ENCODE measurements around the gene DCPS. TPM values are rescaled to one million over a fixed set of nuclear protein-coding genes. Genes with fewer than 3 reads are reported as not detected.

DCPS gene
- total RNA-seq, 1 experiment from 2014 or later: 23.8 TPM

- Histone ChIP-seq H3K4me2 (0 out of 2 replicates have a peak overlapping the region, but pooled peaks have one; percentile 26), H3K4me1 (replicated peaks; ENCODE audit: insufficient read depth) (peaks cover 64% of the 10 kb centered on the region)
These were observed 55.7 kb downstream of the DCPS start for GRCh38 chr11:126359431-126360048.

GRCh38 chr11:126360049-126360446, 56.2 kb downstream of the DCPS start:
- H3K79me2 ChIP-seq (ENCODE audit: low read depth): peaks cover 83% of the 10 kb centered on the region
- peaks cover 14% of the 10 kb centered on the region; the same call in 1 of the 2 replicates for H3F3A ChIP-seq (ENCODE audit: insufficient read depth, low read depth)
- no peak overlapping the region for H3K4me3 ChIP-seq
- H3K36me3 ChIP-seq (ENCODE audit: low read depth): no peaks in the 10 kb centered on the region
- peak overlapping the region; percentile 26; the same call in 1 of the 2 replicates for H3K4me2 ChIP-seq
- H3K4me1 ChIP-seq (replicated peaks; ENCODE audit: insufficient read depth): peaks cover 64% of the 10 kb centered on the region
- ChIA-PET CTCF (interaction anchor here (0.7 kb wide), 1 partner anchor 15 kb away, joined by 4 read pairs; no protein-coding TSS in a partner anchor), POLR2A (ENCODE audit: unreplicated experiment) (no interaction called here)
- no TSS peak for BruUV-seq (replicated peaks)
- peak overlapping the region; percentile 61 for H3K27ac ChIP-seq
- TF ChIP-seq CTCF (conservative IDR thresholded peaks at IDR 0.05) (no peak), EZH2 (IDR thresholded peaks at IDR 0.05; ENCODE audit: low read depth) (no peak)
- DNase-seq: peak in 1 of 2 experiments; percentile 32
- H3K9me2 ChIP-seq (ENCODE audit: insufficient read depth): no peaks in the 10 kb centered on the region
- no peaks in the 10 kb centered on the region for H4K20me1 ChIP-seq (ENCODE audit: insufficient read depth)
- no peak overlapping the region for H2AFZ ChIP-seq
- H3K9me3 ChIP-seq (ENCODE audit: insufficient read depth, low read depth): no peaks in the 10 kb centered on the region
- H3K27me3 ChIP-seq (ENCODE audit: insufficient read depth, low read depth): no peaks in the 10 kb centered on the region
- intact Hi-C loops (cut with micrococcal nuclease; ENCODE audit: unreplicated experiment): no loop called here

More at GRCh38 chr11:126359431-126360048, 55.7 kb downstream of the DCPS start:
- intact Hi-C loops (cut with micrococcal nuclease; ENCODE audit: unreplicated experiment): no loop called here
- no peak for DNase-seq
- H3K9me2 ChIP-seq (ENCODE audit: insufficient read depth): no peaks in the 10 kb centered on the region
- no peak for TF ChIP-seq CTCF (conservative IDR thresholded peaks at IDR 0.05)
- no peak for TF ChIP-seq EZH2 (IDR thresholded peaks at IDR 0.05; ENCODE audit: low read depth)
- no peak overlapping the region for H3K4me3 ChIP-seq
- peaks cover 88% of the 10 kb centered on the region for H3K79me2 ChIP-seq (ENCODE audit: low read depth)
- ChIA-PET CTCF (no interaction called here), POLR2A (ENCODE audit: unreplicated experiment) (no interaction called here)
- no peaks in the 10 kb centered on the region for H3K27me3 ChIP-seq (ENCODE audit: insufficient read depth, low read depth)
- BruUV-seq (replicated peaks): no TSS peak
- no peaks in the 10 kb centered on the region for H4K20me1 ChIP-seq (ENCODE audit: insufficient read depth)
- H2AFZ ChIP-seq: no peak overlapping the region
- H3K36me3 ChIP-seq (ENCODE audit: low read depth): no peaks in the 10 kb centered on the region
- H3K9me3 ChIP-seq (ENCODE audit: insufficient read depth, low read depth): no peaks in the 10 kb centered on the region
- peaks cover 14% of the 10 kb centered on the region; the same call in 1 of the 2 replicates for H3F3A ChIP-seq (ENCODE audit: insufficient read depth, low read depth)
- no peak overlapping the region for H3K27ac ChIP-seq

- BruUV-seq (replicated peaks): no TSS peak
- H3K79me2 ChIP-seq (ENCODE audit: low read depth): peaks cover 80% of the 10 kb centered on the region
- POLR2A ChIA-PET (ENCODE audit: unreplicated experiment): interaction anchor here (0.7 kb wide), 1 partner anchor 15 kb away, joined by 12 read pairs; no protein-coding TSS in a partner anchor
These were observed 57.5 kb downstream of the DCPS start for GRCh38 chr11:126361400-126361799.

More at GRCh38 chr11:126361400-126361799, 57.5 kb downstream of the DCPS start:
- intact Hi-C loops (cut with micrococcal nuclease; ENCODE audit: unreplicated experiment): no loop called here
- Histone ChIP-seq H3K4me2 (no peak overlapping the region), H3K4me1 (replicated peaks; ENCODE audit: insufficient read depth) (peaks cover 77% of the 10 kb centered on the region), H3K9me3 (ENCODE audit: insufficient read depth, low read depth) (no peaks in the 10 kb centered on the region), H3K27me3 (ENCODE audit: insufficient read depth, low read depth) (no peaks in the 10 kb centered on the region), H3K36me3 (ENCODE audit: low read depth) (no peaks in the 10 kb centered on the region), H3K27ac (no peak overlapping the region), H2AFZ (no peak overlapping the region), H3F3A (ENCODE audit: insufficient read depth, low read depth) (peaks cover 14% of the 10 kb centered on the region; the same call in 1 of the 2 replicates), H3K4me3 (no peak overlapping the region), H3K9me2 (ENCODE audit: insufficient read depth) (no peaks in the 10 kb centered on the region), H4K20me1 (ENCODE audit: insufficient read depth) (no peaks in the 10 kb centered on the region)
- CTCF ChIA-PET: interaction anchor here (0.7 kb wide), 1 partner anchor 65 kb away, joined by 3 read pairs; no protein-coding TSS in a partner anchor
- TF ChIP-seq EZH2 (IDR thresholded peaks at IDR 0.05; ENCODE audit: low read depth): no peak
- no peak for DNase-seq
